GM18505 (cell line): Measurements from ENCODE around the gene HOXD13.

Source experiments
- ATAC-seq: cut with Tn5 transposase; IDR thresholded peaks from one replicate; pipeline ENCODE4 v1.9.1; 2021; ENCODE audit not compliant: unreplicated experiment
- POLR2A ChIP-seq: IDR thresholded peaks from 4 replicates; pipeline ENCODE4 v1.6.1; 2011; ENCODE audit warnings: borderline replicate concordance; ENCODE audit not compliant: insufficient read depth, insufficient read length; ENCODE audit errors: extremely low read depth

Gene HOXD13

DNA sequence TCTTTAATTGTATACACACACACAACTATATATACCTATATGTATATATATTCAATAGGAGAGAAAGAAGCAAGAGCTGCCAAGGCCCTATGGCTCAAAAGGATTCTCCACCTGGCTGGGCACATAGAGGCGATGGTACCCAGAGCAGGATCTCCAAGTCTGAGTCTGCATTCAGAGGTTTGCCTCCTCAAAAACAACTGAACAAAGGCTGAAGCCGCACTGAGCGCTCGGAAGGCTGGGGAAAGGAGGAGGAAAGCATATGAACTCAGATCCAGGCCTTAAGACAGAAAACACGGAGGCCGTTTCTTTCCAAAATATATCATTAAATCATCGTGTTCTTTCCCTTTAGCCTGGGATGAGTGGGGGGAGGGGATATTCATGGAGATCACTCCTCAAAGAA is 10.7 kb downstream of the HOXD13 start:
- TF ChIP-seq POLR2A: no peak
- ATAC-seq: no peak

DNA sequence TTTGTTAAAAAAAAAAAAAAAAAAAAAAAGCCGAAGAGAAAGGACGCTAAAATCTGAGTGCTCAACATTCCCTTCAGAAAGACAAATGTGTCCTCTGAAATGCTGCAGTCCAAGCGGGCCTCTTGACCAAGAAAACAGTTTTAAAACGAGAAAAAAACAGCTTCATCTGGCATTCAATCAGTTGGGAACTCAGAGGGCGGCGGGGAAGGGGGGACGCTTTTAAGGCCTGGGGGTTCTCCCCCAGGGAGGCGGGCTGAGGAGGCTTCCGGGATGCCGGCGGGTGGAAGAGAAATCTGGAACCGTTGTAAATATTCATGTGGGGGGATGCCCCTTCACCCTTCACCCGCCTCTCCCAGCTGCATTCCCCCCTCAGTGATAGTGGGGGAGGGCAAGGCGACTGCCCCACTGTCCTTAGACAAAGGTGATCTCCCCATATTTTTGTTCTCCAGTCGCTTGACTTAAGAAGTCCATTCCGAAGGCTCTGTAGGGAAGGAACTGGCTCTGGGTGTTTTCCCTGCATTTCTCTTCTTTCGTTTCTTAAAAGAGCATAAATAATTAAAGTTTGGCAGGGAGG is 11.3 kb downstream of the HOXD13 start:
- no peak for ATAC-seq
- no peak for TF ChIP-seq POLR2A

DNA sequence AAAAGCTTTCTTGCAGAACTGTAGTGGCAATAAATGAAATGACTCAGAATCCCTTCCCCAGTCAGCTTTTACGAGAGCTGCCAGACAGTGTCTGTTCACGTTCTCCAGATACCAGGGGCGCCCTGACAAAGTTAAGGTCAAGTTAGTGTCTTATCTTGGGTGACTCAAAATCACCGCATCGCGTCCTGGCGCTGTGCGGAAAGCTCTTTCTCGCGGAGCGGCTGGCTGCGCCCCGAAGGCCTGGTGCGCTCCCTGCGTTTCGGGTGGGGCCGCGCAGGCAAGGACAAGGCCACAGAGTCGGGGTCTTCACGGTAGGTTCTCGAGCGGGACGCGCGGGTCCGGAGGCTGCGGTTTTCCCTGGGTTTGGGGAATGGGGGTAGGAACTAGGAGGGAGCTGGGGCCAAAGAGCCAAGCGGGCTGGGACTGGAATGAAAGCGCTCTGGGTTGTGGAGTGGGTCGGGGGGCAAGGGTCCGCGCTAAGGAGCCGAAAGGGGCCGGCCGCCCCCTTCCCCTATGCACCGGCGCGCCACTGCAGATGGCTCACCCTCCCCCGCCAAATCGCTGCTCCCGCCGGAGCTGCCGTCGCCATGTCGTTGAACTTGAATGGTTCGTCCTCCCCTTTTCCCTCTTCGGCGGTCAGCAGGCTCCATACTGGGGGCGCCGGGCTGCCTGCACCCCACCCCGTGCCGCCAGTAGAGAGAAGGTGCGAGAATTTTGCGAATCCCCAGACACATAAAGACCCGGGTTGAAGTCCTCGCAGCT is 12.0 kb downstream of the HOXD13 start:
- no peak for TF ChIP-seq POLR2A
- no peak for ATAC-seq

DNA sequence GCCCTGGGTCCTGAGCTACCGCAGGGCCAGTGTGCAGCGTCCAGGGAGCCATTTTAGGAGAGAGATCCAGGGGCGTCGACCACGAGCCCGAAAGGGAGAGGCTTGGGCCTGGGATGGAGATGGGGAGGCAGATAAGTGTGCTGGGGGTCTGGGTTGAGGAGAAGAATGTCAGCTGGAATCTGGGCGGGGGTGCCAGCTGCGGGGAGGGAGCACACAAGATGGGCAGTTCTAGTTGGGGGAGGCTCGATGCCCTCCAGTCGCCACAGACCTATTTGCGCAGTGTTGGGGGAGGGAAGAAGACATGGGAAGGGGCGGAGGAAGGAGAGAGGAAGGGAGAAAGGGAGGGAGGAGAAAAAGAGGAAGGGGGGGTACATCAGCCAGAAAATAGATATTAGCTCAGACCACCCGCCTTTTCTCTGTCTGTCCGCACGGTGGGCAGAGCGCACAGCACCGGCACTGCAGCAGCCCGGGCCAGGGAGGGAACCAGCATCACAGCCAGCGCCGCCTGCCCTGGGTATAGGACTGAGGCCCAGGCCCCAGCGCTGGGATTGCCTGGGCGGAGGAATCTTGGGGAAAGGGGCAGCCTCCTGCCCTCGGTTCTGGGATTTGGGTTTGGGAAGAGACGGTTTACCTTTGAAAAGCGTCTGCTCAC is 12.7 kb downstream of the HOXD13 start:
- ATAC-seq: no peak
- no peak for TF ChIP-seq POLR2A

DNA sequence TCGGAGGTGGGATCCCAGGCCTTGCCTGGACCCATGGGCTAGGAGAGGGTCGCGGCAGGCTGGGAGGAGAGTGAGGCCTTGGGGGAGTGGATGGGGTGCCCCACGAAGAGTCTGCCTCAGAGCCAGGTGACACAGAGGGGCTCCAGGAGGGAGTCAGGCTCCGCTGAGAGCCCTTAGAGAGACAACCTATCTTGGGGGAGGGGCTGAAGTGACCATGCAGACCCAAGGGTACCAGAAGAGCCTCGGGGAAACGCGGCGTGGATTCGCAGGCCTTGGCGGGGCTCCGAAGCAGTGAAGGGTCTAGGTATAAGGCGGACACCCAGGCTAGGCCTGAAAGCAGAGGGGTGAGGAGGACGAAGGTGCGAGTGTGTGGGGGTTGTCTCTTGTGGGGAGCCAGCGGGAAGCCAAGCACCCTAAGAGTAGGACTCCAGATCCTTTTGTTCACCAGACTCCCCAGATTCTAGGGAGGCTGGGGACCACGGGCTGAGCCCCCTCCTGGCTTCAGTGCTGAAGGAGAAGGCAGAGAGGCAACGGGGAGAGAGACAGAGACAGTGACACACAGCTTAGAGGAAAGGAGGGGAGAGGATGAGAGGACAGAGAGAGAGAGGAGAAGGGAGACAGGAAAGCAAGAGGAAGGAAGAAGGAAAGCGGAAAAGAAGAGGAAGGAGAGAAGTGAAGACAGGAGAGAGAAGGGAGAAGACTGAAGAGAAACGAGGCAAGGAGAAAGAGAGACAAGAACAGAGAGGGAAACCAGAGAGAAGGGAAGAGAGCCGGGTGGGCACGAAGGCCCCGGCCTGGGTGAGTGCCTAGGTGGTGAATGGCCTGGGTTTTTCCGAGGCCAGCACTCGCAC is 13.4 kb downstream of the HOXD13 start:
- no peak for ATAC-seq

DNA sequence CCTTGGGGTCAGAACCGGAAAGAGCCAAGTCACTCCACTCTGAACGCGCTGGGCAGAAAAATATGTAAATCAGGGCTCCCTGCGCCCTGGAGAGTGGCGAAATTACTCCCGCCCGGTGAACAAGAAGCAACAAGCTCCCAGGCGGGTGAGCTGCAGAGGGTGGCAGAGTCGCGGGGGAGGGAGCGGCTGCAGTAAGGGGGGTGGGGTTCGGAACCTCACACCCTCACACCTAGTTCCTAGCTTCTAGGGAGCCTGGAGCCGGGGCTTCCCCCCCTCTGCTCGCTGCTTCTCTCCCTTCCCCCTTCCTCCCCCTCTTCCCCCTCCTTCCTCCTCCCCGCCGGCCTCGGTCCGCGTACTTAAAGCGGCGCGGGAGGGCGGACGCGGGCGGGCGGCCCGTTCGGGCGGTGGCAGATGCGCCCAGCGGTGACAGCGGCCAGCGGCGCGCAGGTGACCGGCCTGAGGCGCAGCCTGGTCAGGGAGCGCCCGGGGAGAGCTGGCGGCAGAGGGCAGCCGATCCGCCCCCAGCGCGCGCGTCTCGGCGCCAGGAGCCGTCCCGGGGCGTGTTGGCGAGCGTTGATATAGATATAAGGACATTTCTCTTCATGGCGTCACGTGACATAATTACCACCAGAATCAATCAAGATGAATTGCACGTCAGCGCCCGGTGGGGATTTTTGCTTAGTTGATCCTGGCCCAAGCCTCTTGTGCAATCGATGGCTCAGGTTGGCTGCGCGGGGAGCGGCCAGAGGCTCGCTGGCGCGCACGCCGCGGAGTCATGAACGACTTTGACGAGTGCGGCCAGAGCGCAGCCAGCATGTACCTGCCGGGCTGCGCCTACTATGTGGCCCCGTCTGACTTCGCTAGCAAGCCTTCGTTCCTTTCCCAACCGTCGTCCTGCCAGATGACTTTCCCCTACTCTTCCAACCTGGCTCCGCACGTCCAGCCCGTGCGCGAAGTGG is 14.3 kb downstream of the HOXD13 start, which contains the start of gene HOXD11:
TSS of gene HOXD11 (plus strand) at position 700 of the 959 bp plus-strand sequence. CDS start at position 776, 76 bp downstream.
- no peak for ATAC-seq
- no peak for TF ChIP-seq POLR2A

More for the DNA sequence above, 13.4 kb downstream of the HOXD13 start:
- no peak for TF ChIP-seq POLR2A

DNA sequence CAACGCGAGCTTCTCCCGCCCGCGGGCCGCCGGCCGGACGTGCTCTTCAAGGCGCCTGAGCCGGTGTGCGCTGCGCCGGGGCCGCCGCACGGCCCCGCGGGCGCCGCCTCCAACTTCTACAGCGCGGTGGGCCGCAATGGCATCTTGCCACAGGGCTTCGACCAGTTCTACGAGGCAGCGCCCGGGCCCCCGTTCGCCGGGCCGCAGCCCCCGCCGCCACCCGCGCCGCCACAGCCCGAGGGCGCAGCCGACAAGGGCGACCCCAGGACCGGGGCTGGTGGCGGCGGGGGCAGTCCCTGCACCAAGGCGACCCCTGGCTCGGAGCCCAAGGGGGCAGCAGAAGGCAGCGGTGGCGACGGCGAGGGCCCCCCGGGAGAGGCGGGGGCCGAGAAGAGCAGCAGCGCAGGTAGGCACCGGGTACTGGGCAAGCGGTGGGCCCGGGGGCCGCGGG is 15.2 kb downstream of the HOXD13 start:
- TF ChIP-seq POLR2A: no peak
- no peak for ATAC-seq

DNA sequence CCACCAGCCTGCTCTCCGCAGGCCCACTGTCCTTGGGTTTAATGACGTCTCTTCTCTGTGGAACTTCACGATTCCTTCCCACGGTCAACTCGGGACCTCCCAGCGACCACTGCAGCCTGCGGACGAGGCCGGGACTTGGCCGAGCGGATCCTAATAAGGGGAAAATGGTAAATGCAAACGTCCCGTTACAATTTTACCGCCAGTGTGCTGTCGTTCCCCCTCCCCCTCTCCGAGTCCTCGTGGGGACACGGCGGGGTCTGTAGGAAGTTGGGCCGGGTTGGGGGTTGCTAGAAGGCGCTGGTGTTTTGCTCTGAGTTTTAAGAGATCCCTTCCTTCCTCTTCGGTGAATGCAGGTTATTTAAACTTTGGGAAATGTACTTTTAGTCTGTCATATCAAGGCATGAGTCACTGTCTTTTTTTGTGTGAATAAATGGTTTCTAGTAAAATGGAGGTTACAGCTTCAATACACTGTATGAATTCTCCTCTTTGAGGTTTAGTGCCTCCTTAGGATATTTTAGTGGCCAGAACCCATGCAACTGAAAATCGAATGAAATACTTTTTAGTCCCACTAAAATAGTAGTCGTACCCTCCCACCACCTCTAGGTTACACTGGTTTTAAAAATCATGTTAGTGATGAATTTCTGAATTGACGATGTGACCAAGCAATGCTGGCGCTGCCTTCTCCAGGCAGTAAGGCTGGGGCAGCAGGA is 16.8 kb downstream of the HOXD13 start:
- TF ChIP-seq POLR2A: no peak
- ATAC-seq: no peak

DNA sequence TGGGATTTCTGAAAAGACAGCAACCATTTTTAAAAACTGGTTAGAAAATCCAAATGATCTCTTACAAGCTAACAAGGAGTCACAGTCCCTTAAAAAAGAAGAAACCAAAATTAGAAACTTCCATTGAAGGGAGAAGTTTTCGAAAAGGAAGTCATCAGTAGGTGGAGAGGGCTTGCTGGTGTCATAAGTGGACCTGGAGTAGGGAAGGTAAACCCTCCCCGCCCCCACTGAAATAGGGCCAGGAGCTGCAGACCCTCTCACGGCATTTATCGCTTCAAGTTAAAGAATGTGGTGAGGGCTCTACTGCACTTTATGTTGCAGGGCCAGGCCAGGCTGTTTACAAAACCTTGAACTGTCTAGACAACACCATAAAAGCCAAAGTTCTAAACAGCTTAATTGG is 17.4 kb downstream of the HOXD13 start:
- no peak for ATAC-seq

DNA sequence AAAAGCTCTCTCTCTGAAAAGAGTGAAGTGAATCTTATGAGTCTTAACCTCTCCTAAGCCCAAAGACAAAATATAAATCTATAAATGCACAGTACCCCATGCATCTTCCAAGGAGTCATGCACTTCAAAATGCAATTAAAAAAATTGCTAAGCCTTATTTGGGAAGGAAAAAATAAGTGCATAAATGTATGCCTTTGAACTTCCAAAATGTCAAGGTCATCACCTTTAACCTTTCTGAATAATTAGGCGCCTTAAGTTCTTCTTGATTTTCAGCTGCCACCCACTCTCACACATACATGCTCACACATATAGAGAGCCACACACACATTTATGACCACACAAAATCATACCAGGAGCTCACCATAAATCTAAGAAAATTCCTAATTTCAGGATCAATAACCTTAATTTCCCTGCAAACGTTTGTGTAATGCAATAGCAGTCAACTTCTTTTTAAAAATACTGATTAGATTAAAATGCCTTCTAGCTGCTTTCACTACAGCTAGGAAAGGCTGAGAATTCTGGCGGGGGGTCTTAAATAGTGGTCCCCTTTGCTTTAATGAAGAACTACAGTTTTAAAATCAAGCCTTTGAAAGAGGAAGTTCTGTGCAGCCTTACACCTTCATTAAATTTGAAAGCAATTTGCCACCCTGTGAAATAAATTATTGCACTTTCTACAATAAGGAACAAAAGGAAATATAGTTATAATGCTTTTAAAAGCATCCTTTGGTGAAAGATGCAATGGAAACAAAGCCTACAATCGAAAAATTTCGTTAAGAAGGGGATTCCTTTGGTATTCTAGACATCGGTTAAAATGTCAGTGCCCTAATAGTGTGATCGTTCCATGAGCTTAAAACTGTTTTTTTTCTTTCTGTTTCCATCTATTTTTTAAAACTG is 18.1 kb downstream of the HOXD13 start:
- no peak for TF ChIP-seq POLR2A
- no peak for ATAC-seq

More for the DNA sequence above, 17.4 kb downstream of the HOXD13 start:
- TF ChIP-seq POLR2A: no peak

DNA sequence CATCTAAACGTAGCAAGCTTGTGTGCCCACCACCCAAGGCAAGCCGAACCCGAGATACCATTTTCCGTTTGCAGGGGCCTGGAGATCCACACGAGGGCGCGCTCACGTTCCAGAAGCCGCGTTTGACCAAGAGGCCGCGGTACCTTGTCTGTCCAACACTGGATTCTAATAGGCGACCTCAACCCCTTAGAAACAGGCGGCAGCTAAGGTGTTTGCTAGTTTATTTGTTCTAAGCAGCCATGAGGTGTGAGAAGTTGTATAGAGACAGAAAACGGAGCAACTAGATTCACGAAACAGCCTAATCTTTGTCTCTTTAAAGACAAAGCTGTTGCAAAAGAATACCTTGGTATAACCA is 18.8 kb downstream of the HOXD13 start:
- no peak for TF ChIP-seq POLR2A
- no peak for ATAC-seq
